Left lung (tissue), 10 donors: ENCODE data around the gene ZNF598. TPM values are rescaled to one million over a fixed set of nuclear protein-coding genes. Genes with fewer than 3 reads are reported as not detected.
A peak's percentile ranks its signal among the peaks of the same experiment; 100 is the strongest.

Source experiments
- ATAC-seq: fragments of 200-7000 bp; cut with Tn5 transposase; one replicate; pipeline ENCODE4 v1.9.1; 2020; ENCODE audit warnings: moderate library complexity
- DNase-seq, 4 donors: peaks; one replicate each; pipeline ENCODE4 v3.0.0-alpha.2; 2013 to 2020
- H3K27ac ChIP-seq, 2 donors: fragments of 200-600 bp; sonication (generic) in 1 of 2; one replicate each; pipeline versions ENCODE4 v1.5.0 to v1.8.0; 2020 to 2021
- H3K27me3 ChIP-seq, 2 donors: fragments of 200-600 bp; sonication (generic) in 1 of 2; one replicate each; pipeline versions ENCODE4 v1.5.0 to v1.8.0; 2020 to 2021
- H3K36me3 ChIP-seq, 2 donors: fragments of 200-600 bp; sonication (generic) in 1 of 2; one replicate each; pipeline versions ENCODE4 v1.5.0 to v1.8.0; 2020 to 2021
- H3K4me1 ChIP-seq, 2 donors: fragments of 200-600 bp; one replicate each; pipeline ENCODE4 v1.8.0; 2021
- H3K4me3 ChIP-seq, 2 donors: fragments of 200-600 bp; sonication (generic) in 1 of 2; one replicate each; pipeline versions ENCODE4 v1.5.0 to v1.8.0; 2020 to 2021; ENCODE audit warnings: mild to moderate bottlenecking in 1 of 2
- H3K9me3 ChIP-seq, 2 donors: fragments of 200-600 bp; sonication (generic) in 1 of 2; one replicate each; pipeline versions ENCODE4 v1.5.0 to v1.8.0; 2020 to 2021
- CTCF ChIP-seq, 2 donors: fragments of 200-600 bp; sonication (generic) in 1 of 2; IDR thresholded peaks; one replicate each; pipeline versions ENCODE4 v1.5.0 to v1.8.0; 2021; ENCODE audit warnings: antibody characterized with exemption in 2 of 2
- intact Hi-C, 2 donors: fragments of 100-400 bp; cut with DNase I; formaldehyde crosslinking; loops; one replicate each; pipeline versions ENCODE4 v1.11.2 to v1.14.2; 2022
- polyA plus RNA-seq, 6 donors: library from polyadenylated mRNA; unstranded; fragments of 120-200 nt; gene quantifications; one replicate each; pipeline ENCODE4 v1.2.1, GENCODE V29; 2013; ENCODE audit not compliant: insufficient read length in 6 of 6
- total RNA-seq, 2 donors: library from RNA; stranded (reverse); fragmentation: NEBNext Ultra II Directional; extraction: Animal tissue kit (Norgen Biotek cat#: 25700); gene quantifications; one replicate each; pipeline ENCODE4 v1.2.1, GENCODE V29; 2021
- donor health status: DM: no; HTN: yes; CAD: no.
- donor health status: DM: no; HTN: no; CAD: no.

ZNF598 gene
- total and polyA plus RNA-seq, 8 donors = 15.2 to 45.9 (median 23.1) TPM

GRCh38 chr16:2019921-2020831 lies 10.6 kb upstream of the ZNF598 start:
- Histone ChIP-seq H3K9me3 (no peaks in the 10 kb centered on the region), H3K4me3 (no peak overlapping the region), H3K4me1 (peaks cover 17 to 36% of the 10 kb centered on the region in 2 donors), H3K27me3 (peaks cover 20 to 64% of the 10 kb centered on the region in 2 donors), H3K27ac (no peak overlapping the region), H3K36me3 (no peaks in the 10 kb centered on the region)
- DNase-seq = peak in 1 of 4 donors; percentile 79
- TF ChIP-seq CTCF (IDR thresholded peaks at IDR 0.05) = no peak
- intact Hi-C loops = loop anchor here in 1 of 2 donors (5.0 kb wide), 1 partner anchor 132 kb away; no protein-coding TSS in a partner anchor
- no peak for ATAC-seq

GRCh38 chr16:2019518-2019920 lies 9.9 kb upstream of the ZNF598 start, which contains the start of gene NPW:
NPW (plus strand) TSS chr16:2019785.
- H3K27me3 ChIP-seq = peaks cover 20 to 58% of the 10 kb centered on the region in 2 donors
- intact Hi-C loops = no loop called here
- no peaks in the 10 kb centered on the region for H3K9me3 ChIP-seq
- H3K4me1 ChIP-seq = peaks cover 17 to 34% of the 10 kb centered on the region in 2 donors
- no peaks in the 10 kb centered on the region for H3K36me3 ChIP-seq
- H3K4me3 ChIP-seq = no peak within 1 kb of the TSS
- DNase-seq (peak in 2 of 4 donors; percentile 55 to 68), ATAC-seq (no peak)
- TF ChIP-seq CTCF (IDR thresholded peaks at IDR 0.05) = no peak
- no peak within 1 kb of the TSS for H3K27ac ChIP-seq

GRCh38 chr16:2016407-2016922 lies 6.8 kb upstream of the ZNF598 start:
- intact Hi-C loops = no loop called here
- Histone ChIP-seq H3K27ac (no peak overlapping the region), H3K4me3 (no peak overlapping the region), H3K9me3 (no peaks in the 10 kb centered on the region), H3K36me3 (no peaks in the 10 kb centered on the region), H3K4me1 (peaks cover 5 to 13% of the 10 kb centered on the region in 2 donors), H3K27me3 (peaks cover 20 to 47% of the 10 kb centered on the region in 2 donors)
- ATAC-seq (no peak), DNase-seq (peak in 1 of 4 donors; percentile 73)
- TF ChIP-seq CTCF (IDR thresholded peaks at IDR 0.05) = peak in 1 of 2 donors; percentile 9

- H3K27ac ChIP-seq = no peak overlapping the region
These were observed 6.3 kb upstream of the ZNF598 start for GRCh38 chr16:2015947-2016208.

More at GRCh38 chr16:2015947-2016208, 6.3 kb upstream of the ZNF598 start:
- intact Hi-C loops = no loop called here
- Histone ChIP-seq H3K36me3 (no peaks in the 10 kb centered on the region), H3K9me3 (no peaks in the 10 kb centered on the region), H3K4me3 (no peak overlapping the region), H3K27me3 (peaks cover 18 to 41% of the 10 kb centered on the region in 2 donors), H3K4me1 (peaks cover 5 to 13% of the 10 kb centered on the region in 2 donors)
- DNase-seq = no peak
- ATAC-seq = no peak
- TF ChIP-seq CTCF (IDR thresholded peaks at IDR 0.05) = no peak
